IgD-negative memory B cell (primary cell): ENCODE data around the gene ATP5MC2. TPM values are rescaled to one million over a fixed set of nuclear protein-coding genes. Genes with fewer than 3 reads are reported as not detected.
"Not testable (repeated sequence)": the region's sequence is repeated elsewhere in the genome, so short reads cannot be mapped to it uniquely, and the experiment has no call there.

Experiments
- H3K27ac Mint-ChIP-seq, 3 donors: one replicate each; pipeline ENCODE4 v1.8.0; 2020 to 2022; ENCODE audit warnings: mild to moderate bottlenecking in 3 of 3, mixed read lengths in 3 of 3, moderate library complexity in 1 of 3
- H3K27me3 Mint-ChIP-seq: one replicate; pipeline ENCODE4 v1.8.0; 2021; ENCODE audit warnings: mixed read lengths
- H3K36me3 Mint-ChIP-seq: one replicate; pipeline ENCODE4 v1.8.0; 2020; ENCODE audit warnings: mild to moderate bottlenecking, mixed read lengths
- H3K4me1 Mint-ChIP-seq, 3 donors: one replicate each; pipeline ENCODE4 v1.8.0; 2020 to 2022; ENCODE audit warnings: mixed read lengths in 3 of 3, mild to moderate bottlenecking in 1 of 3
- H3K4me3 Mint-ChIP-seq, 4 donors: one replicate each; pipeline ENCODE4 v1.8.0; 2020 to 2022; ENCODE audit warnings: mild to moderate bottlenecking in 4 of 4, mixed read lengths in 4 of 4, moderate library complexity in 3 of 4
- H3K9me3 Mint-ChIP-seq, 3 donors: one replicate each; pipeline ENCODE4 v1.8.0; 2020 to 2021; ENCODE audit warnings: mixed read lengths in 3 of 3, mild to moderate bottlenecking in 1 of 3
- polyA plus RNA-seq: library from polyadenylated mRNA; unstranded; fragments of 300-500 nt; fragmentation: Illumina TruSeq; gene quantifications from one replicate; pipeline ENCODE4 v1.2.3, GENCODE V29; 2021

ATP5MC2 gene
- polyA plus RNA-seq, 1 donor from 2014 or later: 707 TPM

GRCh38 chr12:53646300-53646699, 29.6 kb downstream of the ATP5MC2 start:
- H3K4me1 Mint-ChIP-seq, H3K36me3 Mint-ChIP-seq, H3K4me3 Mint-ChIP-seq, H3K27me3 Mint-ChIP-seq, H3K9me3 Mint-ChIP-seq: not testable (repeated sequence)
- peak overlapping the region in 1 of 3 donors; percentile 22 for H3K27ac Mint-ChIP-seq

GRCh38 chr12:53645165-53645564, 30.7 kb downstream of the ATP5MC2 start:
- Mint-ChIP-seq H3K4me3 (no peak overlapping the region), H3K36me3 (no peaks in the 10 kb centered on the region), H3K4me1 (peaks cover 0 to 2% (median 0%) of the 10 kb centered on the region in 3 donors), H3K27ac (no peak overlapping the region), H3K27me3 (no peaks in the 10 kb centered on the region), H3K9me3 (peaks cover 0 to 8% (median 0%) of the 10 kb centered on the region in 3 donors)

- H3K27me3 Mint-ChIP-seq: no peaks in the 10 kb centered on the region
- peaks cover 0 to 8% (median 0%) of the 10 kb centered on the region in 3 donors for H3K9me3 Mint-ChIP-seq
- H3K4me1 Mint-ChIP-seq: peaks cover 0 to 2% (median 0%) of the 10 kb centered on the region in 3 donors
- H3K4me3 Mint-ChIP-seq: no peak overlapping the region
- H3K36me3 Mint-ChIP-seq: no peaks in the 10 kb centered on the region
- H3K27ac Mint-ChIP-seq: no peak overlapping the region
Measured at GRCh38 chr12:53644133-53644532, 31.8 kb downstream of the ATP5MC2 start.

- peaks cover 0 to 2% (median 0%) of the 10 kb centered on the region in 3 donors for H3K4me1 Mint-ChIP-seq
- no peaks in the 10 kb centered on the region for H3K36me3 Mint-ChIP-seq
- no peaks in the 10 kb centered on the region for H3K27me3 Mint-ChIP-seq
- no peak overlapping the region for H3K4me3 Mint-ChIP-seq
- no peak overlapping the region for H3K27ac Mint-ChIP-seq
- H3K9me3 Mint-ChIP-seq: peaks cover 0 to 8% (median 0%) of the 10 kb centered on the region in 3 donors
Measured at GRCh38 chr12:53643232-53643979, 32.5 kb downstream of the ATP5MC2 start.

- no peaks in the 10 kb centered on the region for H3K4me1 Mint-ChIP-seq
- H3K27ac Mint-ChIP-seq: no peak overlapping the region
- no peaks in the 10 kb centered on the region for H3K27me3 Mint-ChIP-seq
- H3K9me3 Mint-ChIP-seq: no peaks in the 10 kb centered on the region
- H3K4me3 Mint-ChIP-seq: no peak overlapping the region
- no peaks in the 10 kb centered on the region for H3K36me3 Mint-ChIP-seq
Measured at GRCh38 chr12:53638057-53638456, 37.8 kb downstream of the ATP5MC2 start.

DNA sequence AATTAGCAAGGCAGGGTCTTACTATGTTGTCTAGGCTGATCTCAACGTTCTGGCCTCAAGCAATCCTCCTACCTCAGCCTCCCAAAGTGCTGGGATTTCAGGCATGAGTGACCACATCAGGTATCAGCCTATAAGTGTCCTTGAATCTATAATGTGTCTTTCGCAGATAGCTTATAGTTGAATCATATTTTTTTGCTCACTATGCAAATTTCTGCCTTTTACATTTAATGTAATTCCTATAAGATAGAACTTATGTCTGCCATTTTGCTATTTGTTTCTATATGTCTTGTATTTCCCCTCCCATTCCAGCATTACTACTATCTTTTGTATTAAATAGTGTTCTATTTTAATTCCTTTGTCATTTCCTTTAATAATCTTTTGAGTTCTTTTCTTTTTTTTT, 39.2 kb downstream of the ATP5MC2 start:
- Mint-ChIP-seq H3K27ac (no peak overlapping the region), H3K36me3 (no peaks in the 10 kb centered on the region), H3K4me3 (no peak overlapping the region), H3K9me3 (no peaks in the 10 kb centered on the region), H3K4me1 (no peaks in the 10 kb centered on the region), H3K27me3 (no peaks in the 10 kb centered on the region)

GRCh38 chr12:53635708-53636107, 40.2 kb downstream of the ATP5MC2 start:
- not testable (repeated sequence) for H3K4me3 Mint-ChIP-seq, H3K27me3 Mint-ChIP-seq, H3K4me1 Mint-ChIP-seq, H3K27ac Mint-ChIP-seq, H3K9me3 Mint-ChIP-seq, H3K36me3 Mint-ChIP-seq

- no peaks in the 10 kb centered on the region for H3K9me3 Mint-ChIP-seq
- no peaks in the 10 kb centered on the region for H3K36me3 Mint-ChIP-seq
- H3K27ac Mint-ChIP-seq: no peak overlapping the region
- H3K27me3 Mint-ChIP-seq: no peaks in the 10 kb centered on the region
- no peak overlapping the region for H3K4me3 Mint-ChIP-seq
- H3K4me1 Mint-ChIP-seq: peaks cover 3 to 4% (median 3%) of the 10 kb centered on the region in 3 donors
Measured at GRCh38 chr12:53631721-53632120, 44.2 kb downstream of the ATP5MC2 start.

DNA sequence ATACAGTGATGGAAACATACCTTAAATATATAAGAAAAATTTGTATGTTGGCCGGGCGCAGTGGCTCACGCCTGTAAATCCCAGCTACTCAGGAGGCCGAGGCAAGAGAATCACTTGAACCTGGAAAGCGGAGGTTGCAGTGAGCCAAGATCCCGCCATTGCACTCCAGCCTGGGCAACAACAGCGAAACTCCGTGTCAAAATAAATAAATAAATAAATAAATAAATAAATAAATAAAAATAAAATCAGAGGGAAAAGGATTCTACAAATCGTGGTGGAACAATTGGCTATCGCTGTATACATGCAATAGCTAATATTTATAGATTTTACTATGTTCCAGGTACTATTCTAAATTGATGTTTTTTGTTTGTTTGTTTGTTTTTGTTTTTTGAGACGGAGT, 48.0 kb downstream of the ATP5MC2 start:
- peaks cover 2% of the 10 kb centered on the region for H3K36me3 Mint-ChIP-seq
- H3K9me3 Mint-ChIP-seq: no peaks in the 10 kb centered on the region
- no peaks in the 10 kb centered on the region for H3K27me3 Mint-ChIP-seq
- peaks cover 30 to 35% (median 31%) of the 10 kb centered on the region in 3 donors for H3K4me1 Mint-ChIP-seq
- H3K27ac Mint-ChIP-seq: no peak overlapping the region
- no peak overlapping the region for H3K4me3 Mint-ChIP-seq

GRCh38 chr12:53626702-53627169, 49.1 kb downstream of the ATP5MC2 start:
- Mint-ChIP-seq H3K36me3 (peaks cover 2% of the 10 kb centered on the region), H3K4me1 (peaks cover 32 to 35% (median 33%) of the 10 kb centered on the region in 3 donors), H3K27me3 (no peaks in the 10 kb centered on the region), H3K27ac (peak overlapping the region; percentile 92 to 98 (median 98)), H3K9me3 (no peaks in the 10 kb centered on the region), H3K4me3 (peak overlapping the region; percentile 93 to 100 (median 96))

GRCh38 chr12:53625946-53626701, 49.8 kb downstream of the ATP5MC2 start, which contains the start of gene ATF7:
ATF7 (minus strand) TSS chr12:53626382; CDS start chr12:53601000, 25,382 bp downstream.
- Mint-ChIP-seq H3K27me3 (no peaks in the 10 kb centered on the region), H3K9me3 (no peaks in the 10 kb centered on the region), H3K27ac (peak within 1 kb of the TSS; percentile 92 to 98 (median 98)), H3K36me3 (peaks cover 4% of the 10 kb centered on the region), H3K4me1 (peaks cover 34 to 37% (median 36%) of the 10 kb centered on the region in 3 donors), H3K4me3 (peak within 1 kb of the TSS; percentile 93 to 100 (median 96))

- Mint-ChIP-seq H3K4me1 (peaks cover 35 to 41% (median 39%) of the 10 kb centered on the region in 3 donors), H3K4me3 (peak overlapping the region; percentile 93 to 100 (median 96)), H3K9me3 (no peaks in the 10 kb centered on the region)
Measured at GRCh38 chr12:53625373-53625945, 50.4 kb downstream of the ATP5MC2 start.

GRCh38 chr12:53624956-53625355, 50.9 kb downstream of the ATP5MC2 start:
- Mint-ChIP-seq H3K27ac (peak overlapping the region; percentile 5 to 98 (median 92)), H3K4me3 (peak overlapping the region; percentile 93 to 100 (median 96)), H3K27me3 (no peaks in the 10 kb centered on the region), H3K9me3 (no peaks in the 10 kb centered on the region), H3K4me1 (peaks cover 35 to 41% (median 39%) of the 10 kb centered on the region in 3 donors), H3K36me3 (peaks cover 6% of the 10 kb centered on the region)

More at GRCh38 chr12:53625373-53625945, 50.4 kb downstream of the ATP5MC2 start:
- Mint-ChIP-seq H3K27ac (peak overlapping the region; percentile 92 to 98 (median 98)), H3K36me3 (peaks cover 6% of the 10 kb centered on the region), H3K27me3 (no peaks in the 10 kb centered on the region)

DNA sequence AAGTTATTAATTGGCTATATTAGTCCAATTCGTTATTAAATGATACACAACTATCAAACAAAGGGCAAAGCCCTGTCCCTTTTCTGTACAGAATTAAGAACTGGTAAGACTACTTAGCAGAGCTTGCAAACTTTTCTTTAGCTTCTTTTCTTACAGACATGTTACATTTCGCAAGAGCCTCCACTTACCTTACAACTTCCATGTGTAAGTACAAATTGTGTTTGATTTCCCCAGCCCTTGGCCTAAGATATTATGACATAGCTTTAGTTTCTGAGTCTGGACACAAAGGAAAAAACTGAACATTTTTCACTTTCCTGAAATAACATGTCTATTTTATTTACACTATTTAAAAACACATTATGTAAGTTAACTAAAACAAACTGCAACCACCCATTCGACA, 51.4 kb downstream of the ATP5MC2 start:
- Mint-ChIP-seq H3K27ac (peak overlapping the region; percentile 36 to 98 (median 92)), H3K27me3 (no peaks in the 10 kb centered on the region), H3K4me1 (peaks cover 35 to 41% (median 39%) of the 10 kb centered on the region in 3 donors), H3K36me3 (peaks cover 6% of the 10 kb centered on the region), H3K9me3 (no peaks in the 10 kb centered on the region), H3K4me3 (peak overlapping the region; percentile 93 to 100 (median 96))
